GM12878 (cell line): ENCODE results near the gene CD300H. TPM values are rescaled to one million over a fixed set of nuclear protein-coding genes. Genes with fewer than 3 reads are reported as not detected.

Source experiments
- ATAC-seq: fragments of 200-7000 bp; cut with Tn5 transposase; 3 replicates; pipeline ENCODE4 v1.9.1; 2020; ENCODE audit warnings: mild to moderate bottlenecking, moderate library complexity
- BruUV-seq: library from RNA; stranded (reverse); fragments of 400-500 nt; replicated peaks from 2 replicates; lab custom pipeline; 2021; lab: Mats Ljungman, UMichigan
- CTCF ChIA-PET: fragments of 300-600 bp; sonication (Branson Sonifier 250); formaldehyde crosslinking; extraction: SDS; loops from one replicate; lab custom pipeline; 2021; ENCODE audit warnings: inconsistent platforms; lab: Yijun Ruan, JAX
- POLR2A ChIA-PET: fragments of 350-600 bp; formaldehyde crosslinking; extraction: SDS; loops from one replicate; lab custom pipeline; 2021; ENCODE audit warnings: inconsistent platforms; lab: Charles Lee
- RAD21 ChIA-PET: fragments of 300-600 bp; sonication (Branson Sonifier 250); formaldehyde crosslinking; loops from one replicate; lab custom pipeline; 2023; ENCODE audit warnings: antibody characterized with exemption; ENCODE audit not compliant: unreplicated experiment; lab: Charles Lee
- SMC1A ChIA-PET: fragments of 300-600 bp; sonication (Branson Sonifier 250); formaldehyde crosslinking; loops from one replicate; lab custom pipeline; 2023; ENCODE audit not compliant: unreplicated experiment, uncharacterized antibody; lab: Charles Lee
- DNase-seq: peaks from one replicate; pipeline ENCODE4 v3.0.0-alpha.2; 2011; ENCODE audit warnings: low read depth, low spot score
- FAIRE-seq: peaks from 3 replicates; lab custom pipeline; 2011; peaks lifted over from hg19 to GRCh38; lab: Jason Lieb, UNC
- H2AFZ ChIP-seq: 2 replicates; pipeline ENCODE4 v1.6.0; 2011; ENCODE audit warnings: low read depth, low read length, control low read depth; ENCODE audit not compliant: control insufficient read depth
- H3K27ac ChIP-seq: 2 replicates; pipeline ENCODE4 v1.5.1; 2011; ENCODE audit warnings: control low read depth; ENCODE audit not compliant: control insufficient read depth, insufficient read depth
- H3K27me3 ChIP-seq, 2 experiments: replicated peaks in 1 of 2; 2 replicates each; pipeline versions ENCODE4 v1.6.0 to v1.6.1; 2011; ENCODE audit warnings: low read length in 1 of 2; ENCODE audit not compliant: control insufficient read depth in 2 of 2, insufficient read depth in 2 of 2
- H3K36me3 ChIP-seq, 2 experiments: 2 replicates each; pipeline ENCODE4 v1.5.1; 2011; ENCODE audit warnings: low read length in 1 of 2; ENCODE audit not compliant: control insufficient read depth in 2 of 2, insufficient read depth in 2 of 2
- H3K4me1 ChIP-seq: 2 replicates; pipeline ENCODE4 v1.6.1; 2011; ENCODE audit warnings: mild to moderate bottlenecking, low read length, moderate library complexity, mixed read lengths; ENCODE audit not compliant: control insufficient read depth, insufficient read depth
- H3K4me2 ChIP-seq: 2 replicates; pipeline ENCODE4 v1.6.0; 2011; ENCODE audit warnings: control low read depth; ENCODE audit not compliant: control insufficient read depth, insufficient read depth
- H3K4me3 ChIP-seq: fragments of 200-600 bp; sonication (generic); 2 replicates; pipeline ENCODE4 v1.5.1; 2016
- H3K79me2 ChIP-seq: 2 replicates; pipeline ENCODE4 v1.6.0; 2011; ENCODE audit warnings: low read length; ENCODE audit not compliant: control insufficient read depth, insufficient read depth
- H3K9ac ChIP-seq: 2 replicates; pipeline ENCODE4 v1.8.0; 2011; ENCODE audit warnings: low read length, control low read depth, mixed read lengths; ENCODE audit not compliant: control insufficient read depth, insufficient read depth
- H3K9me3 ChIP-seq: replicated peaks from 3 replicates; pipeline ENCODE4 v1.5.1; 2011; ENCODE audit warnings: mild to moderate bottlenecking, low read length; ENCODE audit not compliant: control insufficient read depth, insufficient read depth
- H4K20me1 ChIP-seq: 2 replicates; pipeline ENCODE4 v1.6.0; 2011; ENCODE audit not compliant: control insufficient read depth, insufficient read depth
- EED ChIP-seq: sonication (generic); IDR thresholded peaks from 2 replicates; pipeline ENCODE4 v1.6.1; 2016; ENCODE audit warnings: antibody characterized with exemption, low read depth
- JUND ChIP-seq: IDR thresholded peaks from 2 replicates; pipeline ENCODE4 v1.6.1; 2012; ENCODE audit warnings: low read depth, mild to moderate bottlenecking, low read length, improper control_type of control experiment, moderate library complexity
- LARP7 ChIP-seq: fragments of 450-650 bp; IDR thresholded peaks from 2 replicates; pipeline ENCODE4 v1.6.1; 2017; ENCODE audit warnings: mild to moderate bottlenecking
- MYB ChIP-seq: fragments of 150-350 bp; IDR thresholded peaks from 2 replicates; pipeline ENCODE4 v1.6.1; 2014; ENCODE audit warnings: mild to moderate bottlenecking, low read depth, low read length, borderline replicate concordance
- SIN3A ChIP-seq: IDR thresholded peaks from 2 replicates; pipeline ENCODE4 v1.6.1; 2012; ENCODE audit warnings: low read depth, low read length, improper control_type of control experiment
- SMARCA5 ChIP-seq: fragments of 450-650 bp; IDR thresholded peaks from 2 replicates; pipeline ENCODE4 v1.6.1; 2017; ENCODE audit warnings: mild to moderate bottlenecking
- SREBF1 ChIP-seq: IDR thresholded peaks from 2 replicates; pipeline ENCODE4 v1.6.1; 2012; ENCODE audit warnings: mild to moderate bottlenecking, low read length
- TARDBP ChIP-seq: IDR thresholded peaks from 2 replicates; pipeline ENCODE4 v1.6.1; 2016; ENCODE audit warnings: borderline replicate concordance
- ZNF217 ChIP-seq: fragments of 450-650 bp; IDR thresholded peaks from 2 replicates; pipeline ENCODE4 v1.6.1; 2017; ENCODE audit warnings: antibody characterized with exemption, mild to moderate bottlenecking
- WGBS: methylation state at CpG from one replicate; pipeline ENCODE4 v1.1.6; 2016; ENCODE audit warnings: low lambda C conversion rate; ENCODE audit not compliant: insufficient replicate concordance, insufficient coverage; ENCODE audit errors: missing lambda C conversion rate; 5-methylcytosine and 5-hydroxymethylcytosine counted together
- in situ Hi-C: fragments of 300-500 bp; cut with MboI; formaldehyde crosslinking; loops from 9 replicates; pipeline ENCODE4 v1.14.3; 2018; ENCODE audit warnings: mixed read lengths
- intact Hi-C: fragments of 100-400 bp; cut with micrococcal nuclease; formaldehyde crosslinking; loops from one replicate; pipeline ENCODE4 v1.14.2; 2022; ENCODE audit not compliant: unreplicated experiment
- polyA plus RNA-seq, 11 experiments: library from polyadenylated mRNA; depleted of rRNA in 4 of 11; unstranded in 6 of 11; stranded (reverse) in 5 of 11; fragments of >200 nt; fragmentation: Nextera tagmentation in 4 of 11; fragmentation: Illumina TruSeq in 1 of 11; extraction: Ambion mirVana in 4 of 11; extraction: Trizol in 1 of 11; gene quantifications; 1 replicate in 1 of 11; 2 replicates in 10 of 11; pipeline versions ENCODE4 v1.2.1 to v1.2.3, GENCODE V29; 2011 to 2016; ENCODE audit warnings: inconsistent platforms in 2 of 11, missing spikeins in 2 of 11, low read depth in 1 of 11
- total RNA-seq, 4 experiments: library from RNA; depleted of rRNA in 3 of 4; stranded (reverse); fragments of >200 nt in 3 of 4; fragmentation: Illumina TruSeq in 1 of 4; extraction: Trizol in 1 of 4; gene quantifications; 2 replicates each; pipeline versions ENCODE4 v1.2.1 to v1.2.3, GENCODE V29; 2013 to 2021
- TF ChIP-seq, protein P1 (sequence below): fragments of 450-650 bp; formaldehyde crosslinking; IDR thresholded peaks from 2 replicates; pipeline ENCODE4 v1.4.0; 2020; ENCODE audit warnings: mild to moderate bottlenecking, moderate library complexity
- TF ChIP-seq, protein P2 (sequence below): fragments of 450-650 bp; IDR thresholded peaks from 2 replicates; pipeline ENCODE4 v1.6.1; 2017; ENCODE audit warnings: antibody characterized with exemption, mild to moderate bottlenecking, moderate library complexity
- TF ChIP-seq, protein P3 (sequence below): IDR thresholded peaks from 2 replicates; pipeline ENCODE4 v1.6.1; 2011; ENCODE audit warnings: borderline replicate concordance, low read depth, mild to moderate bottlenecking, moderate library complexity, mixed read lengths, low read length; ENCODE audit not compliant: insufficient read depth; ENCODE audit errors: extremely low read length
- TF ChIP-seq, protein P4 (sequence below): IDR thresholded peaks from 2 replicates; pipeline ENCODE4 v1.6.1; 2012; ENCODE audit warnings: mild to moderate bottlenecking, low read depth, low read length

CD300H gene
- total and polyA plus RNA-seq, 10 of the 15 experiments (the other 5 are each of a cell fraction or from before 2014, with no cell fraction given), result not detected

DNA sequence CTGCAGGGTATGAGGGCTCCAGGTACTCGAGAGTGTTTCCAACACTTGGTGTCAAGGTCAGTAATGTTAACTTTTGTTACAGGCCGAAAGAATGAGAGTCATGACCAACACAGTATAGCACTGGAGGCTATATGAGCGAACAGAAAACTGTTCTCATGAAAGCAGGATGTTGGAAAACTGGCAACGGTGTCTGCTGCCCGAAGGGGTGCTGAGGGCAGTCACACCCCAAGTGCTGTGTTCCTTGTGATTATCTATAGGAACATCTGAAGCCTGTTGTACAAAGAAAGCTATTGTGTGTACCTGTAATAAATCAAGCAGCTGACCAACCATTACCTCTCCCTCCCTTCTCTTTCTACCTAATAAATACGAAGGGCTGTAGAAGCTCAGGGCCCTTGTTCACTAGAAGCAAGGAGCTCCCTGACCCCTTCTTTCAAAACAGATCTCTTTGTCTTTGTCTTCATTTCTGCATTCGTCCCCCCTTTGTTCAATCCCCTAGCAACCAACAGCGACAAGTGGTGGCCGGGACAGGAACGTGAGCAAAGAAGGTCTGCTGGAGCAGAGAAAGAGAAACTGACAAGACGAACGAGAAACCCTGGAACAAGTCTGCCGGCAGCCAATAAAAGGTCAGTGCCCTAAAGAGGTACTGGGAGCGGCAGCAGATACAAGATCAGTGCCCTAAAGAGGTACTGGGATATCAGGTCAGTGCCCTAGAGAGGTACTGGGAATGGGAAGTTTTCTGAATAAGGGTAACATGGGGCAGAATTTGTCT lies 17.2 kb upstream of the CD300H start:
- Histone ChIP-seq H3K36me3 (no peaks in the 10 kb centered on the region), H3K9me3 (no peaks in the 10 kb centered on the region; the same call in 2 of the 3 replicates), H3K27ac (no peak overlapping the region), H3K4me3 (no peak overlapping the region), H3K79me2 (no peaks in the 10 kb centered on the region), H3K4me1 (no peaks in the 10 kb centered on the region), H3K4me2 (no peak overlapping the region), H4K20me1 (no peaks in the 10 kb centered on the region), H2AFZ (no peak overlapping the region), H3K27me3 (no peaks in the 10 kb centered on the region; a peak in 2 of 4 replicates), H3K9ac (no peak overlapping the region)
- no peak for FAIRE-seq
- ChIA-PET RAD21 (no interaction called here), SMC1A (no interaction called here), CTCF (no interaction called here), POLR2A (no interaction called here)
- ATAC-seq, result no peak
- no TSS peak for BruUV-seq
- 33% methylated on average over 14 of the region's 14 CpGs for WGBS
- intact Hi-C loops (no loop called here), in situ Hi-C loops (no loop called here)
- no peak for DNase-seq
- TF ChIP-seq, protein P1, sequence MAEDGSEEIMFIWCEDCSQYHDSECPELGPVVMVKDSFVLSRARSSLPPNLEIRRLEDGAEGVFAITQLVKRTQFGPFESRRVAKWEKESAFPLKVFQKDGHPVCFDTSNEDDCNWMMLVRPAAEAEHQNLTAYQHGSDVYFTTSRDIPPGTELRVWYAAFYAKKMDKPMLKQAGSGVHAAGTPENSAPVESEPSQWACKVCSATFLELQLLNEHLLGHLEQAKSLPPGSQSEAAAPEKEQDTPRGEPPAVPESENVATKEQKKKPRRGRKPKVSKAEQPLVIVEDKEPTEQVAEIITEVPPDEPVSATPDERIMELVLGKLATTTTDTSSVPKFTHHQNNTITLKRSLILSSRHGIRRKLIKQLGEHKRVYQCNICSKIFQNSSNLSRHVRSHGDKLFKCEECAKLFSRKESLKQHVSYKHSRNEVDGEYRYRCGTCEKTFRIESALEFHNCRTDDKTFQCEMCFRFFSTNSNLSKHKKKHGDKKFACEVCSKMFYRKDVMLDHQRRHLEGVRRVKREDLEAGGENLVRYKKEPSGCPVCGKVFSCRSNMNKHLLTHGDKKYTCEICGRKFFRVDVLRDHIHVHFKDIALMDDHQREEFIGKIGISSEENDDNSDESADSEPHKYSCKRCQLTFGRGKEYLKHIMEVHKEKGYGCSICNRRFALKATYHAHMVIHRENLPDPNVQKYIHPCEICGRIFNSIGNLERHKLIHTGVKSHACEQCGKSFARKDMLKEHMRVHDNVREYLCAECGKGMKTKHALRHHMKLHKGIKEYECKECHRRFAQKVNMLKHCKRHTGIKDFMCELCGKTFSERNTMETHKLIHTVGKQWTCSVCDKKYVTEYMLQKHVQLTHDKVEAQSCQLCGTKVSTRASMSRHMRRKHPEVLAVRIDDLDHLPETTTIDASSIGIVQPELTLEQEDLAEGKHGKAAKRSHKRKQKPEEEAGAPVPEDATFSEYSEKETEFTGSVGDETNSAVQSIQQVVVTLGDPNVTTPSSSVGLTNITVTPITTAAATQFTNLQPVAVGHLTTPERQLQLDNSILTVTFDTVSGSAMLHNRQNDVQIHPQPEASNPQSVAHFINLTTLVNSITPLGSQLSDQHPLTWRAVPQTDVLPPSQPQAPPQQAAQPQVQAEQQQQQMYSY (CRISPR knock-in tag), result no peak
- TF ChIP-seq, protein P2, sequence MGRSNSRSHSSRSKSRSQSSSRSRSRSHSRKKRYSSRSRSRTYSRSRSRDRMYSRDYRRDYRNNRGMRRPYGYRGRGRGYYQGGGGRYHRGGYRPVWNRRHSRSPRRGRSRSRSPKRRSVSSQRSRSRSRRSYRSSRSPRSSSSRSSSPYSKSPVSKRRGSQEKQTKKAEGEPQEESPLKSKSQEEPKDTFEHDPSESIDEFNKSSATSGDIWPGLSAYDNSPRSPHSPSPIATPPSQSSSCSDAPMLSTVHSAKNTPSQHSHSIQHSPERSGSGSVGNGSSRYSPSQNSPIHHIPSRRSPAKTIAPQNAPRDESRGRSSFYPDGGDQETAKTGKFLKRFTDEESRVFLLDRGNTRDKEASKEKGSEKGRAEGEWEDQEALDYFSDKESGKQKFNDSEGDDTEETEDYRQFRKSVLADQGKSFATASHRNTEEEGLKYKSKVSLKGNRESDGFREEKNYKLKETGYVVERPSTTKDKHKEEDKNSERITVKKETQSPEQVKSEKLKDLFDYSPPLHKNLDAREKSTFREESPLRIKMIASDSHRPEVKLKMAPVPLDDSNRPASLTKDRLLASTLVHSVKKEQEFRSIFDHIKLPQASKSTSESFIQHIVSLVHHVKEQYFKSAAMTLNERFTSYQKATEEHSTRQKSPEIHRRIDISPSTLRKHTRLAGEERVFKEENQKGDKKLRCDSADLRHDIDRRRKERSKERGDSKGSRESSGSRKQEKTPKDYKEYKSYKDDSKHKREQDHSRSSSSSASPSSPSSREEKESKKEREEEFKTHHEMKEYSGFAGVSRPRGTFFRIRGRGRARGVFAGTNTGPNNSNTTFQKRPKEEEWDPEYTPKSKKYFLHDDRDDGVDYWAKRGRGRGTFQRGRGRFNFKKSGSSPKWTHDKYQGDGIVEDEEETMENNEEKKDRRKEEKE, result no peak
- no peak for TF ChIP-seq SMARCA5
- TF ChIP-seq TARDBP, result no peak
- TF ChIP-seq, protein P3, sequence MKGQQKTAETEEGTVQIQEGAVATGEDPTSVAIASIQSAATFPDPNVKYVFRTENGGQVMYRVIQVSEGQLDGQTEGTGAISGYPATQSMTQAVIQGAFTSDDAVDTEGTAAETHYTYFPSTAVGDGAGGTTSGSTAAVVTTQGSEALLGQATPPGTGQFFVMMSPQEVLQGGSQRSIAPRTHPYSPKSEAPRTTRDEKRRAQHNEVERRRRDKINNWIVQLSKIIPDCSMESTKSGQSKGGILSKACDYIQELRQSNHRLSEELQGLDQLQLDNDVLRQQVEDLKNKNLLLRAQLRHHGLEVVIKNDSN, result no peak
- no peak for TF ChIP-seq EED
- no peak for TF ChIP-seq SIN3A
- no peak for TF ChIP-seq LARP7
- TF ChIP-seq ZNF217, result no peak
- TF ChIP-seq, protein P4, sequence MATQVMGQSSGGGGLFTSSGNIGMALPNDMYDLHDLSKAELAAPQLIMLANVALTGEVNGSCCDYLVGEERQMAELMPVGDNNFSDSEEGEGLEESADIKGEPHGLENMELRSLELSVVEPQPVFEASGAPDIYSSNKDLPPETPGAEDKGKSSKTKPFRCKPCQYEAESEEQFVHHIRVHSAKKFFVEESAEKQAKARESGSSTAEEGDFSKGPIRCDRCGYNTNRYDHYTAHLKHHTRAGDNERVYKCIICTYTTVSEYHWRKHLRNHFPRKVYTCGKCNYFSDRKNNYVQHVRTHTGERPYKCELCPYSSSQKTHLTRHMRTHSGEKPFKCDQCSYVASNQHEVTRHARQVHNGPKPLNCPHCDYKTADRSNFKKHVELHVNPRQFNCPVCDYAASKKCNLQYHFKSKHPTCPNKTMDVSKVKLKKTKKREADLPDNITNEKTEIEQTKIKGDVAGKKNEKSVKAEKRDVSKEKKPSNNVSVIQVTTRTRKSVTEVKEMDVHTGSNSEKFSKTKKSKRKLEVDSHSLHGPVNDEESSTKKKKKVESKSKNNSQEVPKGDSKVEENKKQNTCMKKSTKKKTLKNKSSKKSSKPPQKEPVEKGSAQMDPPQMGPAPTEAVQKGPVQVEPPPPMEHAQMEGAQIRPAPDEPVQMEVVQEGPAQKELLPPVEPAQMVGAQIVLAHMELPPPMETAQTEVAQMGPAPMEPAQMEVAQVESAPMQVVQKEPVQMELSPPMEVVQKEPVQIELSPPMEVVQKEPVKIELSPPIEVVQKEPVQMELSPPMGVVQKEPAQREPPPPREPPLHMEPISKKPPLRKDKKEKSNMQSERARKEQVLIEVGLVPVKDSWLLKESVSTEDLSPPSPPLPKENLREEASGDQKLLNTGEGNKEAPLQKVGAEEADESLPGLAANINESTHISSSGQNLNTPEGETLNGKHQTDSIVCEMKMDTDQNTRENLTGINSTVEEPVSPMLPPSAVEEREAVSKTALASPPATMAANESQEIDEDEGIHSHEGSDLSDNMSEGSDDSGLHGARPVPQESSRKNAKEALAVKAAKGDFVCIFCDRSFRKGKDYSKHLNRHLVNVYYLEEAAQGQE, result no peak
- no peak for TF ChIP-seq MYB
- TF ChIP-seq SREBF1, result no peak
- TF ChIP-seq JUND, result no peak
